PC-9 (cell line): ENCODE data around the gene HSD17B2. TPM values are rescaled to one million over a fixed set of nuclear protein-coding genes. Genes with fewer than 3 reads are reported as not detected.

Experiments used
- BruUV-seq: library from RNA; stranded (reverse); fragments of 400-500 nt; replicated peaks from 2 replicates; lab custom pipeline; 2021; lab: Mats Ljungman, UMichigan
- CTCF ChIA-PET: fragments of 300-600 bp; sonication (Branson Sonifier 250); formaldehyde crosslinking; loops from one replicate; lab custom pipeline; 2022; ENCODE audit warnings: antibody characterized with exemption; lab: Charles Lee
- POLR2A ChIA-PET: fragments of 300-600 bp; sonication (Branson Sonifier 250); formaldehyde crosslinking; loops from one replicate; lab custom pipeline; 2022; ENCODE audit warnings: antibody characterized with exemption; ENCODE audit not compliant: unreplicated experiment; lab: Charles Lee
- DNase-seq, 2 experiments: peaks; one replicate each; pipeline versions ENCODE4 v3.0.0 to v3.0.0-alpha.2; 2015 to 2022; ENCODE audit warnings: mixed read lengths in 1 of 2
- H2AFZ ChIP-seq: fragments of 200-600 bp; sonication (generic); 2 replicates; pipeline ENCODE4 v1.8.1; 2017; ENCODE audit warnings: antibody characterized with exemption
- H3F3A ChIP-seq: fragments of 200-600 bp; sonication (generic); 2 replicates; pipeline ENCODE4 v1.8.1; 2017; ENCODE audit warnings: antibody characterized with exemption, mild to moderate bottlenecking, low read depth; ENCODE audit not compliant: insufficient read depth
- H3K27ac ChIP-seq: fragments of 200-600 bp; sonication (generic); 2 replicates; pipeline ENCODE4 v1.6.1; 2016; ENCODE audit warnings: mixed run types
- H3K27me3 ChIP-seq: fragments of 200-600 bp; sonication (generic); 2 replicates; pipeline ENCODE4 v1.6.1; 2016; ENCODE audit warnings: low read depth, mixed run types; ENCODE audit not compliant: insufficient read depth
- H3K36me3 ChIP-seq: fragments of 200-600 bp; sonication (generic); 2 replicates; pipeline ENCODE4 v1.6.1; 2016; ENCODE audit warnings: low read depth, mixed run types
- H3K4me1 ChIP-seq: fragments of 200-600 bp; sonication (generic); replicated peaks from 2 replicates; pipeline ENCODE4 v1.6.1; 2016; ENCODE audit warnings: mixed run types; ENCODE audit not compliant: insufficient read depth
- H3K4me2 ChIP-seq: fragments of 200-600 bp; sonication (generic); 2 replicates; pipeline ENCODE4 v1.6.1; 2017; ENCODE audit warnings: mixed run types
- H3K4me3 ChIP-seq: fragments of 200-600 bp; sonication (generic); 2 replicates; pipeline ENCODE4 v1.6.1; 2016; ENCODE audit warnings: mixed run types
- H3K79me2 ChIP-seq: fragments of 200-600 bp; sonication (generic); 2 replicates; pipeline ENCODE4 v1.6.1; 2017; ENCODE audit warnings: low read depth, mixed run types
- H3K9me2 ChIP-seq: fragments of 200-600 bp; sonication (generic); 2 replicates; pipeline ENCODE4 v1.8.1; 2017; ENCODE audit warnings: mild to moderate bottlenecking; ENCODE audit not compliant: insufficient read depth
- H3K9me3 ChIP-seq: fragments of 200-600 bp; sonication (generic); 2 replicates; pipeline ENCODE4 v1.8.1; 2016; ENCODE audit warnings: low read depth; ENCODE audit not compliant: insufficient read depth
- H4K20me1 ChIP-seq: fragments of 200-600 bp; sonication (generic); 2 replicates; pipeline ENCODE4 v1.8.1; 2017; ENCODE audit not compliant: insufficient read depth
- EZH2 ChIP-seq: fragments of 200-600 bp; sonication (generic); IDR thresholded peaks from 2 replicates; pipeline ENCODE4 v1.8.0; 2017; ENCODE audit warnings: antibody characterized with exemption, low read depth
- intact Hi-C: fragments of 100-400 bp; cut with micrococcal nuclease; formaldehyde crosslinking; loops from one replicate; pipeline ENCODE4 v1.10.0; 2022; ENCODE audit not compliant: unreplicated experiment
- total RNA-seq: library from RNA; stranded (reverse); gene quantifications from 2 replicates; pipeline ENCODE4 v1.2.3, GENCODE V29; 2021
- TF ChIP-seq, protein P1 (sequence below): fragments of 200-600 bp; sonication (generic); conservative IDR thresholded peaks from 2 replicates; pipeline ENCODE4 v1.6.1; 2017; ENCODE audit warnings: mixed run types, antibody characterized with exemption, mild to moderate bottlenecking, moderate library complexity

Gene HSD17B2
- total RNA-seq, 1 experiment from 2014 or later: not detected

DNA sequence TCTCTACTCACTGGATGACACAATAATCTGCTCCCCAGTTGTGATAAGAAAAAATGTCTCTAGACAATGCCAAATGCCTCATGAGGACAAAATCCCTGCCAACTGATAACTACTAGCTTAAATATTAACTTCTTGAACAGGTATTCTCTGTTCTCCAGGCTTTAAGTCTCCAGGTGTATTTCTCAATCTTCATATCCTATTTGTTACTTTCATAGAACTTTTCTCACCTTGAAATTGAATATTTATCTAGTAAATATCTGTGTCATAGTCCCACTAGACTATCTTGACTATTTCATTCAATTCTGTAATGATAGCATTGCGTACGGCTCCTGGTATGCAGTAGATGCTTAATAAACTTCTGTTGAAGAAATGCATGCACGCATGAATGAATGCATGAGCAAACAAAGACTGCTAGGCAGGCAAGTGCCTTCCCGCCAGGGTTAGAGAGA lies 15.9 kb downstream of the HSD17B2 start:
- BruUV-seq: no TSS peak
- no peaks in the 10 kb centered on the region for H3K9me2 ChIP-seq
- no peak overlapping the region for H3K4me2 ChIP-seq
- intact Hi-C loops: no loop called here
- POLR2A ChIA-PET: no interaction called here
- H2AFZ ChIP-seq: no peak overlapping the region
- H3K79me2 ChIP-seq: no peaks in the 10 kb centered on the region
- H3F3A ChIP-seq: no peaks in the 10 kb centered on the region
- H3K9me3 ChIP-seq: no peaks in the 10 kb centered on the region
- H3K27ac ChIP-seq: no peak overlapping the region
- CTCF ChIA-PET: no interaction called here
- no peak for DNase-seq
- no peak overlapping the region for H3K4me3 ChIP-seq
- no peaks in the 10 kb centered on the region for H3K36me3 ChIP-seq
- H3K27me3 ChIP-seq: peaks cover 97% of the 10 kb centered on the region
- TF ChIP-seq, protein P1, sequence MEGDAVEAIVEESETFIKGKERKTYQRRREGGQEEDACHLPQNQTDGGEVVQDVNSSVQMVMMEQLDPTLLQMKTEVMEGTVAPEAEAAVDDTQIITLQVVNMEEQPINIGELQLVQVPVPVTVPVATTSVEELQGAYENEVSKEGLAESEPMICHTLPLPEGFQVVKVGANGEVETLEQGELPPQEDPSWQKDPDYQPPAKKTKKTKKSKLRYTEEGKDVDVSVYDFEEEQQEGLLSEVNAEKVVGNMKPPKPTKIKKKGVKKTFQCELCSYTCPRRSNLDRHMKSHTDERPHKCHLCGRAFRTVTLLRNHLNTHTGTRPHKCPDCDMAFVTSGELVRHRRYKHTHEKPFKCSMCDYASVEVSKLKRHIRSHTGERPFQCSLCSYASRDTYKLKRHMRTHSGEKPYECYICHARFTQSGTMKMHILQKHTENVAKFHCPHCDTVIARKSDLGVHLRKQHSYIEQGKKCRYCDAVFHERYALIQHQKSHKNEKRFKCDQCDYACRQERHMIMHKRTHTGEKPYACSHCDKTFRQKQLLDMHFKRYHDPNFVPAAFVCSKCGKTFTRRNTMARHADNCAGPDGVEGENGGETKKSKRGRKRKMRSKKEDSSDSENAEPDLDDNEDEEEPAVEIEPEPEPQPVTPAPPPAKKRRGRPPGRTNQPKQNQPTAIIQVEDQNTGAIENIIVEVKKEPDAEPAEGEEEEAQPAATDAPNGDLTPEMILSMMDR: no peak
- TF ChIP-seq EZH2: no peak
- H4K20me1 ChIP-seq: no peaks in the 10 kb centered on the region
- H3K4me1 ChIP-seq: no peaks in the 10 kb centered on the region

DNA sequence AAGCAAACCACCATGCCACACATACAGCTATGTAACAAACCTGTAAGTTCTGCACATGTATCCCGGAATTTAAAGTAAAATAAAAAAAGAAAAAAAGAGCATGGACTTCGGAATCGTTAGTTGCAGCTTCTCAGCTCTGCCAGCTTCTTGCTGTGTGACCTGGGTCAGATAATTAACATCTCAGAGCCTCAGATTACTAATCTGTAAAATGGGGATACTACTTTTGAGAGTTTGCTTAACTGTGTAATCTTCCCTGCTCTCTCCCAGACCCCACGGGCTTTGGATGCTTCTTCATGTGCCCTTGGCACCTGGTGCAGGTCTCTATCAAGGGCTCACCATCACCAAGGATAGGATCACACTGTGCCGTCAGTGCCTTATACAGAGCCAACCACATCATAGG lies 16.6 kb downstream of the HSD17B2 start:
- no peaks in the 10 kb centered on the region for H3K4me1 ChIP-seq
- no peaks in the 10 kb centered on the region for H3K9me2 ChIP-seq
- H4K20me1 ChIP-seq: no peaks in the 10 kb centered on the region
- CTCF ChIA-PET: no interaction called here
- no peak for DNase-seq
- intact Hi-C loops: no loop called here
- H3K4me2 ChIP-seq: no peak overlapping the region
- no peak overlapping the region for H3K27ac ChIP-seq
- POLR2A ChIA-PET: no interaction called here
- no peaks in the 10 kb centered on the region for H3F3A ChIP-seq
- H3K4me3 ChIP-seq: no peak overlapping the region
- BruUV-seq: no TSS peak
- H3K79me2 ChIP-seq: no peaks in the 10 kb centered on the region
- peaks cover 97% of the 10 kb centered on the region for H3K27me3 ChIP-seq
- TF ChIP-seq, protein P1: no peak
- TF ChIP-seq EZH2: no peak
- H2AFZ ChIP-seq: no peak overlapping the region
- no peaks in the 10 kb centered on the region for H3K9me3 ChIP-seq
- H3K36me3 ChIP-seq: no peaks in the 10 kb centered on the region

DNA sequence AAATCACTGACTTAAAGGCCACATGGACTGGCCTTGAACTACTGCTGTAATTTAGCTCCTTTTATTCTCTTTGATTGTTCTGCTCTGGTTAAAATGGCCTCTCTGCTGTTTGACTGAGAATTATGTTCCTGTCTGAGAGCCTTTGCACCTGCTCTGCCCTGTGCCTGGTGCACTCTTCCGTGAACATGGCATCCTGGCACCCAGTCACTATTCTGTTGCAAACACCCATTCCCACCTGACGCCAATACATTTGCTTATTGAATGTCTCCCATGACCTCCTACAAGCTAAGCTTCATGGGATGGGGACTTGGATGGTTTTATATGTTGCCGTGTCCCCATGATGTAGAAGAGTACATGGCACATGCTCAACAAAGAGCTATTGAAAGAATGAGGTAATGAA lies 20.1 kb downstream of the HSD17B2 start:
- no peaks in the 10 kb centered on the region for H3K4me1 ChIP-seq
- no peaks in the 10 kb centered on the region for H3K36me3 ChIP-seq
- POLR2A ChIA-PET: no interaction called here
- no peaks in the 10 kb centered on the region for H4K20me1 ChIP-seq
- no peak overlapping the region for H3K27ac ChIP-seq
- DNase-seq: no peak
- no peaks in the 10 kb centered on the region for H3K9me3 ChIP-seq
- CTCF ChIA-PET: no interaction called here
- H3K4me2 ChIP-seq: no peak overlapping the region
- H3K27me3 ChIP-seq: peaks cover 95% of the 10 kb centered on the region
- H3K4me3 ChIP-seq: no peak overlapping the region
- no peaks in the 10 kb centered on the region; the same call in 1 of the 2 replicates for H3K9me2 ChIP-seq
- intact Hi-C loops: no loop called here
- no peaks in the 10 kb centered on the region for H3F3A ChIP-seq
- no peaks in the 10 kb centered on the region for H3K79me2 ChIP-seq
- BruUV-seq: no TSS peak
- TF ChIP-seq EZH2: no peak
- TF ChIP-seq, protein P1: no peak
- H2AFZ ChIP-seq: no peak overlapping the region
